ENCODE data around the gene SLC35B4. TPM values are rescaled to one million over a fixed set of nuclear protein-coding genes. Genes with fewer than 3 reads are reported as not detected.

The SLC35B4 gene
- total RNA-seq, 1 experiment from 2014 or later: 21.6 TPM

GRCh38 chr7:134317434-134317833, 704 bp upstream of the SLC35B4 start:
- TF ChIP-seq POLR2AphosphoS5 (IDR thresholded peaks at IDR 0.05; ENCODE audit: low read depth, low read length): no peak
- no peak for TF ChIP-seq REST (IDR thresholded peaks at IDR 0.05; ENCODE audit: insufficient read depth in 1 of 2, low read depth in 2 of 2, low read length in 1 of 2)
- no peak for TF ChIP-seq CTCF (IDR thresholded peaks at IDR 0.05)
- no peak for TF ChIP-seq SIN3A (IDR thresholded peaks at IDR 0.05; ENCODE audit: borderline replicate concordance, insufficient read depth, low read depth, low read length)
- H3K9me3 ChIP-seq (ENCODE audit: control insufficient read depth, insufficient read depth, low read depth, low read length): no peaks in the 10 kb centered on the region
- intact Hi-C loops (cut with micrococcal nuclease; ENCODE audit: unreplicated experiment): no loop called here
- ATAC-seq (no peak), DNase-seq (ENCODE audit: low read depth, low spot score) (no peak)
- in situ Hi-C loops (cut with HindIII; ENCODE audit: low pct_unique_long_range_greater_than_20kb, low sequenced_read_pairs): no loop called here
- H3K36me3 ChIP-seq (ENCODE audit: control insufficient read depth, insufficient read depth, low read length): no peaks in the 10 kb centered on the region
- H3K27ac ChIP-seq (ENCODE audit: low read length): peak overlapping the region; percentile 56; the same call in 1 of the 2 replicates
- peak overlapping the region; percentile 85 to 88 for H3K4me3 ChIP-seq (ENCODE audit: low read depth in 2 of 2, low read length in 2 of 2)
- ChIA-PET POLR2A (no interaction called here), CTCF (interaction anchor here (0.5 kb wide), 1 partner anchor 168 kb away, joined by 4 read pairs; no protein-coding TSS in a partner anchor)
- BruUV-seq (replicated peaks): no TSS peak
- no peaks in the 10 kb centered on the region for H3K27me3 ChIP-seq (ENCODE audit: control insufficient read depth, insufficient read depth, low read length)
- H3K4me1 ChIP-seq (ENCODE audit: control insufficient read depth, insufficient read depth, low read length): peaks cover 9% of the 10 kb centered on the region

- no TSS peak for BruUV-seq (replicated peaks)
- Histone ChIP-seq H3K9me3 (ENCODE audit: control insufficient read depth, insufficient read depth, low read depth, low read length) (no peaks in the 10 kb centered on the region), H3K27me3 (ENCODE audit: control insufficient read depth, insufficient read depth, low read length) (no peaks in the 10 kb centered on the region), H3K27ac (ENCODE audit: low read length) (peak overlapping the region; percentile 78), H3K36me3 (ENCODE audit: control insufficient read depth, insufficient read depth, low read length) (no peaks in the 10 kb centered on the region), H3K4me1 (ENCODE audit: control insufficient read depth, insufficient read depth, low read length) (peaks cover 9% of the 10 kb centered on the region), H3K4me3 (ENCODE audit: low read depth in 2 of 2, low read length in 2 of 2) (peak overlapping the region; percentile 85 to 88)
- intact Hi-C loops (cut with micrococcal nuclease; ENCODE audit: unreplicated experiment): no loop called here
- POLR2A ChIA-PET: no interaction called here
- in situ Hi-C loops (cut with HindIII; ENCODE audit: low pct_unique_long_range_greater_than_20kb, low sequenced_read_pairs): no loop called here
- CTCF ChIA-PET: interaction anchor here (0.7 kb wide), 1 partner anchor 109 kb away, joined by 4 read pairs; no protein-coding TSS in a partner anchor
- no peak for TF ChIP-seq CTCF (IDR thresholded peaks at IDR 0.05)
- TF ChIP-seq SIN3A (IDR thresholded peaks at IDR 0.05; ENCODE audit: borderline replicate concordance, insufficient read depth, low read depth, low read length): no peak
- TF ChIP-seq POLR2AphosphoS5 (IDR thresholded peaks at IDR 0.05; ENCODE audit: low read depth, low read length): no peak
- TF ChIP-seq TCF7L2 (IDR thresholded peaks at IDR 0.05; ENCODE audit: low read depth, low read length): no peak; the same call in 1 of the 2 replicates
- no peak for TF ChIP-seq REST (IDR thresholded peaks at IDR 0.05; ENCODE audit: insufficient read depth in 1 of 2, low read depth in 2 of 2, low read length in 1 of 2)
- ATAC-seq: no peak
- DNase-seq (ENCODE audit: low read depth, low spot score): no peak
Observed at GRCh38 chr7:134315679-134316538, 821 bp downstream of the SLC35B4 start.
